ENCODE results near the gene GAREM2. TPM values are rescaled to one million over a fixed set of nuclear protein-coding genes. Genes with fewer than 3 reads are reported as not detected.
A peak's percentile ranks its signal among the peaks of the same experiment; 100 is the strongest.
"Not testable (repeated sequence)": the region's sequence is repeated elsewhere in the genome, so short reads cannot be mapped to it uniquely, and the experiment has no call there.

Gene GAREM2
- total RNA-seq, 4 donors from 2014 or later, result 0.25 to 1.8 (median 0.74) TPM

DNA sequence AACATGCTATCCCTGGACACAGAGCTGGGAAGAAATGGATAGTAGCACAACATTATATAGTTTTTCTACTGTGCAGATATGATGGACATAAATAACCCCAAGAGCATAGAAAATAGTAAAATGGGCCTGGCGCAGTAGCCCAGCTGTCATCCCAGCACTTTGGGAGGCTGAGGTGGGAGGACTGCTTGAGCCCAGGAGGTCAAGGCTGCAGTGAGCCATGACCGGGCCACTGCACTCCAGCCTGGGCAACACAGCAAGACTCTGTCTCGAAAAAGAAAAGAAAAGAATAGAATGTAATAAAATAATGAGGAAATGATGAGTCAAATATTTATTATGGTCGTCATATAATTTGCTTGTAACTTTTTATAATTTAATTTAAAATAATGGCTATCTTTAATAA, 7.5 kb upstream of the GAREM2 start:
- in situ Hi-C loops (cut with MboI; ENCODE audit: low sequenced_read_pairs in 4 of 4) (no loop called here), intact Hi-C loops (cut with DNase I; ENCODE audit: low total_unique reads) (no loop called here)
- Histone ChIP-seq H3K27ac (peak overlapping the region in 2 of 4 donors; percentile 82 to 84), H3K9me3 (no peaks in the 10 kb centered on the region), H3K36me3 (no peaks in the 10 kb centered on the region), H3K4me1 (peaks cover 3 to 12% of the 10 kb centered on the region in 2 donors), H3K4me3 (no peak overlapping the region), H3K27me3 (no peaks in the 10 kb centered on the region)
- DNase-seq (no peak), ATAC-seq (no peak)
- TF ChIP-seq, protein P1, sequence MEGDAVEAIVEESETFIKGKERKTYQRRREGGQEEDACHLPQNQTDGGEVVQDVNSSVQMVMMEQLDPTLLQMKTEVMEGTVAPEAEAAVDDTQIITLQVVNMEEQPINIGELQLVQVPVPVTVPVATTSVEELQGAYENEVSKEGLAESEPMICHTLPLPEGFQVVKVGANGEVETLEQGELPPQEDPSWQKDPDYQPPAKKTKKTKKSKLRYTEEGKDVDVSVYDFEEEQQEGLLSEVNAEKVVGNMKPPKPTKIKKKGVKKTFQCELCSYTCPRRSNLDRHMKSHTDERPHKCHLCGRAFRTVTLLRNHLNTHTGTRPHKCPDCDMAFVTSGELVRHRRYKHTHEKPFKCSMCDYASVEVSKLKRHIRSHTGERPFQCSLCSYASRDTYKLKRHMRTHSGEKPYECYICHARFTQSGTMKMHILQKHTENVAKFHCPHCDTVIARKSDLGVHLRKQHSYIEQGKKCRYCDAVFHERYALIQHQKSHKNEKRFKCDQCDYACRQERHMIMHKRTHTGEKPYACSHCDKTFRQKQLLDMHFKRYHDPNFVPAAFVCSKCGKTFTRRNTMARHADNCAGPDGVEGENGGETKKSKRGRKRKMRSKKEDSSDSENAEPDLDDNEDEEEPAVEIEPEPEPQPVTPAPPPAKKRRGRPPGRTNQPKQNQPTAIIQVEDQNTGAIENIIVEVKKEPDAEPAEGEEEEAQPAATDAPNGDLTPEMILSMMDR (IDR thresholded peaks at IDR 0.05 in 4 of 5, conservative IDR thresholded peaks at IDR 0.05 in 1 of 5), result no peak
- no peak for TF ChIP-seq POLR2A (IDR thresholded peaks at IDR 0.05)

DNA sequence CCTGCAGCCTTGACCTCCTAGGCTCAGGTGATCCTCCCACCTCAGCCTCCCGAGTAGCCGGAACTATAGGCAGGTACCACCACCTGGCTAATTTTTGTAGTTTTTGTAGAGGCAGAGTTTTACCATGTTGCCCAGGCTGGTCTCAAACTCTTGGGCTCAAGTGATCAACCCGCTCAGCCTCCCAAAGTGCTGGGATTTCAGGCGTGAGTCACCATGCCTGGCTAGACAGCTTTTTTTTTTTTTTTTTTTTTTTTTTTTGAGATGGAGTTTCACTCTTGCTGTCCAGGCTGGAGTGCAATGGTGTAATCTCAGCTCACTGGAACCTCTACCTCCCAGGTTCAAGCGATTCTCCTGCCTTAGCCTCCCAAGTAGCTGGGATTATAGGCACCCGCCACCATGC, 6.3 kb upstream of the GAREM2 start:
- H3K27me3 ChIP-seq; intact Hi-C loops (cut with DNase I; ENCODE audit: low total_unique reads); H3K36me3 ChIP-seq; in situ Hi-C loops (cut with MboI; ENCODE audit: low sequenced_read_pairs in 4 of 4); H3K27ac ChIP-seq; ATAC-seq; H3K9me3 ChIP-seq; DNase-seq; H3K4me3 ChIP-seq: not testable (repeated sequence)
- peaks cover 3 to 12% of the 10 kb centered on the region in 2 donors for H3K4me1 ChIP-seq

GRCh38 chr2:26168785-26169184, 4.1 kb upstream of the GAREM2 start:
- Histone ChIP-seq H3K4me3 (no peak overlapping the region), H3K36me3 (no peaks in the 10 kb centered on the region), H3K4me1 (peaks cover 7 to 9% of the 10 kb centered on the region in 2 donors), H3K27me3 (peaks cover 8 to 16% (median 16%) of the 10 kb centered on the region in 3 donors), H3K27ac (peak overlapping the region in 1 of 4 donors; percentile 21), H3K9me3 (no peaks in the 10 kb centered on the region)
- DNase-seq (no peak), ATAC-seq (no peak)
- intact Hi-C loops (cut with DNase I; ENCODE audit: low total_unique reads) (no loop called here), in situ Hi-C loops (cut with MboI; ENCODE audit: low sequenced_read_pairs in 4 of 4) (no loop called here)
- no peak for TF ChIP-seq POLR2A (IDR thresholded peaks at IDR 0.05)
- TF ChIP-seq, protein P1 (IDR thresholded peaks at IDR 0.05 in 4 of 5, conservative IDR thresholded peaks at IDR 0.05 in 1 of 5), result no peak

DNA sequence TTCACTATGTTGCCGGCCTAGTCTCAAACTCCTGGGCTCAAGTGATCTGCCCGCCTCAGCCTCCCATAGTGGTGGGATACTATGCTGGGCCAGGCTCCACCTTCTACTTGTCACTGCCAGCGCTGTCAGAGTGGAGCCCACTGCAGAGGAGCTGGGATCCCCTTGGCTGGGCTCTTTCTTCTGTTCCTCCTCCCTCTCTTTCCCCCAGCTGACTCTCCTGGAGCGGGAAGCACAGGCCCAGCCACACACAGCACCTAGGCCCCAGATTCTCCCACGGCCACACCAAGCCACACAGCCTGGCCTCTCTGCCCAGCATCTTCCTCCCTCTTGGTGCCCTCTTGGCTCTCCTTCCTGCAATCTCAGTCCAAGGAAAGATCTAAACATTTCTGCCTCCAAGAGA, 3.7 kb upstream of the GAREM2 start:
- Histone ChIP-seq H3K4me1 (peaks cover 7 to 12% of the 10 kb centered on the region in 2 donors), H3K36me3 (no peaks in the 10 kb centered on the region), H3K9me3 (no peaks in the 10 kb centered on the region), H3K4me3 (no peak overlapping the region), H3K27ac (no peak overlapping the region), H3K27me3 (peaks cover 12 to 21% (median 20%) of the 10 kb centered on the region in 3 donors)
- DNase-seq, result no peak
- no peak for ATAC-seq
- intact Hi-C loops (cut with DNase I; ENCODE audit: low total_unique reads), result no loop called here
- in situ Hi-C loops (cut with MboI; ENCODE audit: low sequenced_read_pairs in 4 of 4), result no loop called here
- TF ChIP-seq, protein P1 (IDR thresholded peaks at IDR 0.05 in 4 of 5, conservative IDR thresholded peaks at IDR 0.05 in 1 of 5), result no peak
- no peak for TF ChIP-seq POLR2A (IDR thresholded peaks at IDR 0.05)

DNA sequence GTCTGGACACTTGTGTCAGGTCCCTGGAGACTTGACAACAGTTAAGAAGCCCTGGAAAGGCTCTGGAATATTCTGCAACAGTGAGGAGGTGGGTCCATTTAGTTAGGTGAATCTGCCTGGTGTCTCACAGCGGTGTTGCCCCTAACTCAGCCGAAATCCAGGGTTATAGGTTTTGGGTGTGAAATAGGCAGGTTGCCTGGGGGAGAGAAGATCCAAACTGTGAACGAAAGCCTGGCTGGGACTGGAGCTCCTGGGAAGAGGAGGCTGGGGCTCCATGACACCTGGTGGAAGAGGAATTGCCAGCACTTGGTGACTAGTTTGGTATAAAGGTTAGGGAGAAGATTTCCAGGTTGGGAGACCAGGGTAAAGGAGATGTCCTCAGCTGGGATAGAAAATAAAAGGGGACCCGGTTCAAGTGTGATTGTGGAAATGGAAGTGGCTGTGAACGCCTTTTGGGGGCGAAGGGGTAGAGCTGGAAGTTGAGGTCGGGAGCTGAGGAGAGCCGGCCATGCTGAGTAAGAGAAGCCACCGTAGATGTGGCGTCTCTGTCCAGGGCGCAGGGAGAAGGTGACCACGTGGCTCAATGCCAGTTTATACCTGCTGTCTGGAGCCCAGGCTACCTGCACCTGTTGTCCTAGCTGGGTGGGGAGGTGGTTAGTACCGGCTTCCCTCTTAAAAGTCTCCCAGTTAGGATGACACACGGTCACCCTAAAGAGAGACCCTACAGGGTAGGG, 3.0 kb upstream of the GAREM2 start:
- DNase-seq (peak in 1 of 2 donors; percentile 12), ATAC-seq (no peak)
- Histone ChIP-seq H3K4me3 (no peak overlapping the region), H3K4me1 (peaks cover under 1 to 8% of the 10 kb centered on the region in 2 donors), H3K36me3 (no peaks in the 10 kb centered on the region), H3K27me3 (peaks cover 16 to 23% (median 23%) of the 10 kb centered on the region in 3 donors), H3K27ac (no peak overlapping the region), H3K9me3 (no peaks in the 10 kb centered on the region)
- intact Hi-C loops (cut with DNase I; ENCODE audit: low total_unique reads), result no loop called here
- in situ Hi-C loops (cut with MboI; ENCODE audit: low sequenced_read_pairs in 4 of 4), result no loop called here
- no peak for TF ChIP-seq POLR2A (IDR thresholded peaks at IDR 0.05)

Data from gastrocnemius medialis (tissue), 4 donors.